Osteoblast (primary cell): ENCODE results near the gene RANBP17. TPM values are rescaled to one million over a fixed set of nuclear protein-coding genes. Genes with fewer than 3 reads are reported as not detected.

Source experiments
- DNase-seq: peaks from one replicate; pipeline ENCODE4 v3.0.0; 2011; ENCODE audit warnings: low spot score, mixed read lengths; ENCODE audit not compliant: insufficient read length; ENCODE audit errors: missing footprints
- H2AFZ ChIP-seq: 2 replicates; pipeline ENCODE4 v1.6.0; 2011; ENCODE audit warnings: mild to moderate bottlenecking, low read length
- H3K27ac ChIP-seq: 2 replicates; pipeline ENCODE4 v1.5.1; 2011; ENCODE audit warnings: mild to moderate bottlenecking, low read depth, low read length, moderate library complexity
- H3K27me3 ChIP-seq: 2 replicates; pipeline ENCODE4 v1.6.0; 2012; ENCODE audit warnings: mild to moderate bottlenecking, control low read depth, inconsistent platforms, low read length, moderate library complexity; ENCODE audit not compliant: insufficient read depth
- H3K36me3 ChIP-seq: 2 replicates; pipeline ENCODE4 v1.5.1; 2011; ENCODE audit warnings: mild to moderate bottlenecking, low read length, control low read depth, moderate library complexity; ENCODE audit not compliant: insufficient read depth
- H3K4me1 ChIP-seq: 2 replicates; pipeline ENCODE4 v1.5.1; 2011; ENCODE audit warnings: mild to moderate bottlenecking, low read length, control low read depth, moderate library complexity; ENCODE audit not compliant: insufficient read depth
- H3K4me2 ChIP-seq: 2 replicates; pipeline ENCODE4 v1.6.0; 2011; ENCODE audit warnings: mild to moderate bottlenecking, low read length; ENCODE audit not compliant: insufficient read depth
- H3K4me3 ChIP-seq: fragments of 200-600 bp; sonication (generic); 3 replicates; pipeline ENCODE4 v1.5.1; 2012; ENCODE audit warnings: mild to moderate bottlenecking, low read length, inconsistent platforms; ENCODE audit not compliant: insufficient read depth
- H3K79me2 ChIP-seq: 2 replicates; pipeline ENCODE4 v1.6.0; 2012; ENCODE audit warnings: mild to moderate bottlenecking, low read length, control low read depth, inconsistent platforms; ENCODE audit not compliant: insufficient read depth
- H3K9me3 ChIP-seq: 2 replicates; pipeline ENCODE4 v1.5.1; 2011; ENCODE audit warnings: low read depth, low read length, control low read depth
- H4K20me1 ChIP-seq: 2 replicates; pipeline ENCODE4 v1.6.0; 2012; ENCODE audit warnings: mild to moderate bottlenecking, low read length, control low read depth; ENCODE audit not compliant: insufficient read depth
- CTCF ChIP-seq: IDR thresholded peaks from 2 replicates; pipeline ENCODE4 v1.5.1; 2011; ENCODE audit warnings: mild to moderate bottlenecking, low read depth, low read length, moderate library complexity; ENCODE audit errors: extremely low read depth
- total RNA-seq: library from RNA; depleted of rRNA; stranded (reverse); fragments of >200 nt; gene quantifications from 2 replicates; pipeline ENCODE4 v1.2.3, GENCODE V29; 2012

The RANBP17 gene
- total RNA-seq, 1 donor: 4.0 TPM

GRCh38 chr5:171336521-171337209 is 474.8 kb downstream of the RANBP17 start:
- peak; percentile 73 for TF ChIP-seq CTCF
- Histone ChIP-seq H3K4me1 (no peaks in the 10 kb centered on the region), H3K9me3 (no peaks in the 10 kb centered on the region), H3K79me2 (no peaks in the 10 kb centered on the region), H3K36me3 (no peaks in the 10 kb centered on the region), H3K27me3 (peaks cover 5% of the 10 kb centered on the region), H3K27ac (no peak overlapping the region), H4K20me1 (no peaks in the 10 kb centered on the region), H3K4me2 (peak overlapping the region; percentile 80), H3K4me3 (peak overlapping the region; percentile 71), H2AFZ (peak overlapping the region; percentile 92)
- peak; percentile 78 for DNase-seq

GRCh38 chr5:171337210-171337569 is 475.4 kb downstream of the RANBP17 start:
- no peak for DNase-seq
- no peaks in the 10 kb centered on the region for H3K36me3 ChIP-seq
- H3K4me2 ChIP-seq: peak overlapping the region; percentile 80
- peak overlapping the region; percentile 92 for H2AFZ ChIP-seq
- H3K27me3 ChIP-seq: peaks cover 5% of the 10 kb centered on the region
- no peaks in the 10 kb centered on the region for H3K9me3 ChIP-seq
- H3K79me2 ChIP-seq: no peaks in the 10 kb centered on the region
- no peaks in the 10 kb centered on the region for H3K4me1 ChIP-seq
- peak overlapping the region; percentile 71 for H3K4me3 ChIP-seq
- H4K20me1 ChIP-seq: no peaks in the 10 kb centered on the region
- no peak overlapping the region for H3K27ac ChIP-seq
- TF ChIP-seq CTCF: no peak

- Histone ChIP-seq H3K4me2 (no peak overlapping the region), H3K27ac (no peak overlapping the region)
- DNase-seq: no peak
These were observed 478.2 kb downstream of the RANBP17 start for GRCh38 chr5:171340042-171340441.

More at GRCh38 chr5:171340042-171340441, 478.2 kb downstream of the RANBP17 start:
- H3K27me3 ChIP-seq: peaks cover 5% of the 10 kb centered on the region
- H3K4me3 ChIP-seq: no peak overlapping the region
- no peaks in the 10 kb centered on the region for H3K36me3 ChIP-seq
- no peaks in the 10 kb centered on the region for H3K79me2 ChIP-seq
- no peaks in the 10 kb centered on the region for H3K9me3 ChIP-seq
- H4K20me1 ChIP-seq: no peaks in the 10 kb centered on the region
- H2AFZ ChIP-seq: no peak overlapping the region
- no peak for TF ChIP-seq CTCF
- H3K4me1 ChIP-seq: no peaks in the 10 kb centered on the region
